ENCODE data around the gene TGM2. TPM values are rescaled to one million over a fixed set of nuclear protein-coding genes. Genes with fewer than 3 reads are reported as not detected.

Gene TGM2
- total and polyA plus RNA-seq, 2 donors (not counting 1 experiment from before 2014, with no cell fraction given), result 2.4 to 60.8 TPM

GRCh38 chr20:38109591-38110524 lies 55.2 kb downstream of the TGM2 start:
- H3K4me1 Mint-ChIP-seq, result no peaks in the 10 kb centered on the region
- H3K27ac ChIP-seq (ENCODE audit: low read length in 2 of 2), result no peak overlapping the region
- ChIA-PET CTCF (interaction anchor here (1.1 to 7.9 kb wide), 5 partner anchors 34 to 111 kb away, joined by 3 to 101 read pairs (median 4); no protein-coding TSS in a partner anchor), POLR2A (no interaction called here)
- H4K20me1 ChIP-seq (ENCODE audit: control insufficient read depth, insufficient read depth, low read length, poor library complexity, severe bottlenecking), result no peaks in the 10 kb centered on the region
- intact Hi-C loops (cut with micrococcal nuclease), result no loop called here
- ATAC-seq (ENCODE audit: low read depth) (no peak), DNase-seq (no peak)
- H3K4me1 ChIP-seq (ENCODE audit: control insufficient read depth in 2 of 2, insufficient read depth in 2 of 2, low read length in 2 of 2), result no peaks in the 10 kb centered on the region
- H3K27me3 ChIP-seq (replicated peaks in 1 of 4; ENCODE audit: control extremely low read depth in 1 of 4, control insufficient read depth in 3 of 4, insufficient read depth in 4 of 4, low read length in 3 of 4), result no peaks in the 10 kb centered on the region
- no peak overlapping the region for H3K4me2 ChIP-seq (replicated peaks; ENCODE audit: low read depth, low read length, poor library complexity, severe bottlenecking)
- H3K9me3 Mint-ChIP-seq (ENCODE audit: insufficient read depth), result no peaks in the 10 kb centered on the region
- H3K9me3 ChIP-seq (ENCODE audit: control extremely low read depth in 1 of 3, control insufficient read depth in 2 of 3, insufficient read depth in 1 of 3, low read length in 2 of 3), result no peaks in the 10 kb centered on the region
- H2AFZ ChIP-seq (ENCODE audit: insufficient read depth, low read depth, low read length, poor library complexity, severe bottlenecking), result no peak overlapping the region
- no peak overlapping the region for H3K4me3 Mint-ChIP-seq
- no peaks in the 10 kb centered on the region for H3K36me3 ChIP-seq (replicated peaks in 1 of 2; ENCODE audit: control extremely low read depth in 1 of 2, control insufficient read depth in 1 of 2, extremely low read depth in 1 of 2, insufficient read depth in 2 of 2, low read length in 1 of 2)
- no peak overlapping the region for H3K4me3 ChIP-seq (ENCODE audit: control extremely low read depth in 1 of 5, extremely low read depth in 1 of 5, insufficient read depth in 1 of 5, low read depth in 2 of 5, low read length in 4 of 5)
- 92% methylated on average over 3 of the region's 8 CpGs for WGBS (ENCODE audit: insufficient coverage)
- H3K9ac ChIP-seq (ENCODE audit: low read length), result no peak overlapping the region
- no peaks in the 10 kb centered on the region for H3K27me3 Mint-ChIP-seq
- no peaks in the 10 kb centered on the region for H3K79me2 ChIP-seq (ENCODE audit: control insufficient read depth, insufficient read depth, low read length)
- TF ChIP-seq CTCF (IDR thresholded peaks at IDR 0.05) (no peak), EZH2 (IDR thresholded peaks at IDR 0.05; ENCODE audit: borderline replicate concordance, insufficient read depth, low read depth, low read length, poor library complexity, severe bottlenecking) (no peak)
- no peak overlapping the region for H3K27ac Mint-ChIP-seq

- TF ChIP-seq CTCF (IDR thresholded peaks at IDR 0.05) (no peak), EZH2 (IDR thresholded peaks at IDR 0.05; ENCODE audit: borderline replicate concordance, insufficient read depth, low read depth, low read length, poor library complexity, severe bottlenecking) (no peak)
- CTCF ChIA-PET, result interaction anchor here (1.1 to 7.9 kb wide), 3 partner anchors 34 to 56 kb away, joined by 3 to 101 read pairs (median 5); no protein-coding TSS in a partner anchor
- no peak for ATAC-seq (ENCODE audit: low read depth)
- Histone ChIP-seq H3K4me1 (ENCODE audit: control insufficient read depth in 2 of 2, insufficient read depth in 2 of 2, low read length in 2 of 2) (no peaks in the 10 kb centered on the region), H3K36me3 (replicated peaks in 1 of 2; ENCODE audit: control extremely low read depth in 1 of 2, control insufficient read depth in 1 of 2, extremely low read depth in 1 of 2, insufficient read depth in 2 of 2, low read length in 1 of 2) (no peaks in the 10 kb centered on the region), H3K79me2 (ENCODE audit: control insufficient read depth, insufficient read depth, low read length) (no peaks in the 10 kb centered on the region), H3K9me3 (ENCODE audit: control extremely low read depth in 1 of 3, control insufficient read depth in 2 of 3, insufficient read depth in 1 of 3, low read length in 2 of 3) (no peaks in the 10 kb centered on the region), H3K4me2 (replicated peaks; ENCODE audit: low read depth, low read length, poor library complexity, severe bottlenecking) (no peak overlapping the region), H3K27me3 (replicated peaks in 1 of 4; ENCODE audit: control extremely low read depth in 1 of 4, control insufficient read depth in 3 of 4, insufficient read depth in 4 of 4, low read length in 3 of 4) (no peaks in the 10 kb centered on the region), H4K20me1 (ENCODE audit: control insufficient read depth, insufficient read depth, low read length, poor library complexity, severe bottlenecking) (no peaks in the 10 kb centered on the region), H3K27ac (ENCODE audit: low read length in 2 of 2) (no peak overlapping the region), H2AFZ (ENCODE audit: insufficient read depth, low read depth, low read length, poor library complexity, severe bottlenecking) (no peak overlapping the region), H3K4me3 (ENCODE audit: control extremely low read depth in 1 of 5, extremely low read depth in 1 of 5, insufficient read depth in 1 of 5, low read depth in 2 of 5, low read length in 4 of 5) (no peak overlapping the region), H3K9ac (ENCODE audit: low read length) (no peak overlapping the region)
- Mint-ChIP-seq H3K4me3 (no peak overlapping the region), H3K4me1 (no peaks in the 10 kb centered on the region), H3K27me3 (no peaks in the 10 kb centered on the region), H3K9me3 (ENCODE audit: insufficient read depth) (no peaks in the 10 kb centered on the region), H3K27ac (peak overlapping the region; percentile 24)
- no peak for DNase-seq
- POLR2A ChIA-PET, result no interaction called here
- intact Hi-C loops (cut with micrococcal nuclease), result no loop called here
- 97% methylated on average over 2 of the region's 3 CpGs for WGBS (ENCODE audit: insufficient coverage)
These were observed 56.0 kb downstream of the TGM2 start for GRCh38 chr20:38108986-38109541.
